Occipital lobe (tissue), 2 donors: ENCODE measurements around the gene FNDC5. TPM values are rescaled to one million over a fixed set of nuclear protein-coding genes. Genes with fewer than 3 reads are reported as not detected.

Experiments
- DNase-seq: peaks from one replicate; lab custom pipeline; 2025; lab: John Stamatoyannopoulos, UW
- total RNA-seq: library from RNA; depleted of rRNA; stranded (reverse); fragments of >200 nt; gene quantifications from one replicate; pipeline ENCODE4 v1.2.3, GENCODE V29; 2014

The FNDC5 gene
- total RNA-seq, 1 donor from 2014 or later: 17.0 TPM

GRCh38 chr1:32884726-32885125 is 14.0 kb upstream of the FNDC5 start:
- DNase-seq: no peak

- no peak for DNase-seq
Observed at GRCh38 chr1:32884032-32884372, 13.3 kb upstream of the FNDC5 start.

GRCh38 chr1:32883338-32884031 is 12.8 kb upstream of the FNDC5 start:
- no peak for DNase-seq

GRCh38 chr1:32881871-32882850 is 11.4 kb upstream of the FNDC5 start:
- no peak for DNase-seq

- no peak for DNase-seq
Observed at GRCh38 chr1:32881291-32881690, 10.6 kb upstream of the FNDC5 start.

- DNase-seq: no peak
Observed at GRCh38 chr1:32878637-32879041, 7.9 kb upstream of the FNDC5 start.

- no peak for DNase-seq
Observed at GRCh38 chr1:32878183-32878582, 7.5 kb upstream of the FNDC5 start.

- DNase-seq: no peak
Observed at GRCh38 chr1:32877211-32878110, 6.7 kb upstream of the FNDC5 start.

GRCh38 chr1:32876341-32877210 is 5.9 kb upstream of the FNDC5 start:
- no peak for DNase-seq

- no peak for DNase-seq
Observed at GRCh38 chr1:32874860-32875752, 4.4 kb upstream of the FNDC5 start.

GRCh38 chr1:32873484-32873883 is 2.8 kb upstream of the FNDC5 start:
- DNase-seq: no peak

- no peak for DNase-seq
Observed at GRCh38 chr1:32872192-32872460, 1.4 kb upstream of the FNDC5 start.

- no peak for DNase-seq
Observed at GRCh38 chr1:32871364-32872191, 866 bp upstream of the FNDC5 start.

GRCh38 chr1:32869923-32870614 is 643 bp downstream of the FNDC5 start:
- no peak for DNase-seq

- no peak for DNase-seq
Observed at GRCh38 chr1:32868806-32869455, 1.8 kb downstream of the FNDC5 start.

- DNase-seq: no peak
Observed at GRCh38 chr1:32868085-32868484, 2.6 kb downstream of the FNDC5 start.

- DNase-seq: no peak
Observed at GRCh38 chr1:32867671-32868070, 3.0 kb downstream of the FNDC5 start.

GRCh38 chr1:32867151-32867550 is 3.6 kb downstream of the FNDC5 start:
- no peak for DNase-seq
